GM19351 (cell line): ENCODE results near the gene TTC7B.

ENCODE experiments used
- ATAC-seq: cut with Tn5 transposase; IDR thresholded peaks from one replicate; pipeline ENCODE4 v1.9.1; 2021; ENCODE audit warnings: mild to moderate bottlenecking, moderate library complexity; ENCODE audit not compliant: unreplicated experiment

Gene TTC7B

DNA sequence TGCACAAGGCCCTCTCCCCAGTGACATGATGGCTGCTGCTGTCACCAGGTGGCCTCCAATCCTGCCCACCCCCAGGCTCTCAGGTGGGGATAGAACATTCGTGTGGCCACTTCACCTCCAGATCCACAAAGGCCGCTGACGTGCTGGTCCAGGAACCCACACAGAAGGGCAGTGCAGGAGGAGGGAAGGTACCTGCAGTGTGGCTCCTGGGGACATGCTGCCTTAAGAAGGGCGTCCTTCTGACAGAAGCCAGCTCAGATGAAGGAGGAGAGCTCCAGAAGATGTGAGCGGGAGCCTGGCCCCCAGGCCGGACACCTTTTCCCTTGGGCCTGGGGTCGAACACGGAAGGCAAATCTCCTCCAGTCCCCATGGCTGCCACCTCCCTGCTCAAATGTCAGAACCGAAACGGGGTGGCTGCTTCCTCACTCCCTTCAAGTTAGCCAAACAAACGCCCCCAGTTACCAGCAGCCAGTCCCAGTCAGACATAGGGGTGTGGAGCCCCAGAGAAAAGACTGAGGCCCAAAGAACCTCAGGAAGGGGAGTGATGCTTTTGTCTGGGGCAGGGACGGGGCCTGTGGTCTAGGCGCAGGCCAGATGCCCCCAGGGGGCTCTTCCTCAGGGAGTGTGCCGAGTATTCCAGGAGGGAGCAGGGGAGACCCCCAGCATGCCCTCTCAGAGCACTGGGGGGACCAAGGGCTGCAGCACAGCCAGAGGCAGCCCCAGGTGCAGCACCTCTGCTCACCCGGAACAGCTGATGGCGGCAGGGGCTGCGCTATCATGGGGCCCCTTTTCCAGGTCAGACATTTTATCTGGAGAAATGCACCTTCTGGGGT, 263.5 kb downstream of the TTC7B start:
- ATAC-seq, result no peak

DNA sequence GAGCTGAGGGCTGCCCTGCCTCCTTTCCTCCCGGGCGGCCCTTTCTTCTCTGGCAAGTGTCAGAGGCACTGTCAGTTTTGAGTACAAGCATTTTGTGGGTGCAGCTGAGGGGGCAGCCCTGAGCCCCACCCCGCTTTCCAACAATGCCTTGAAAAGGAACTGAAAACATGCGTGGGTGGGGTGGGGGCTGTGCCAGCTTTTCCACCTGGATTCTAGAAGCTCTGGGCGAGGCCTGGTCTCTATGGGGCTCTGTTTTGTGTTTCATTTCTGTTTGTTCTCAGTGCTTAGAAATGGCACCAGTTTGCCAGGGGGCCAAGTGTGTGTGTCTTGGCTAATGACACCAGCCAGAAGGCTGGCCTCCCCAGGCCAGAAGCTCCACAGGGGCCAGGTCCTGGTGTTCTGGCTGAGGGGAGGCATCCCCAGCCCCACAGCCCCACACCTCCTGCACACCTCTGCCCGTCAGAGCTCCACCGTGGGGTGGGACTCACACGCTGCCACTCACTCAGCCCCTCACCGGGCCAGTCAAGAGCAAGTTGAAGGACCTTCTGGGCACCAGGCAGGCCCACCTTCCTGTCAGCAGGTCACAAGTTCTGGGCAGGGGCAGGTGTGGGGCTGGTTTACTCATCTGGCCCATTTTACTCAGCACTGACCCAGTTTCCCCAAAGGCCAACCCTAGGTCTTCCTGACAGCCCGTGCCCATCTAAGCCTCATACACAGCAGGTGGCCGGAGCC, 264.3 kb downstream of the TTC7B start:
- no peak for ATAC-seq

DNA sequence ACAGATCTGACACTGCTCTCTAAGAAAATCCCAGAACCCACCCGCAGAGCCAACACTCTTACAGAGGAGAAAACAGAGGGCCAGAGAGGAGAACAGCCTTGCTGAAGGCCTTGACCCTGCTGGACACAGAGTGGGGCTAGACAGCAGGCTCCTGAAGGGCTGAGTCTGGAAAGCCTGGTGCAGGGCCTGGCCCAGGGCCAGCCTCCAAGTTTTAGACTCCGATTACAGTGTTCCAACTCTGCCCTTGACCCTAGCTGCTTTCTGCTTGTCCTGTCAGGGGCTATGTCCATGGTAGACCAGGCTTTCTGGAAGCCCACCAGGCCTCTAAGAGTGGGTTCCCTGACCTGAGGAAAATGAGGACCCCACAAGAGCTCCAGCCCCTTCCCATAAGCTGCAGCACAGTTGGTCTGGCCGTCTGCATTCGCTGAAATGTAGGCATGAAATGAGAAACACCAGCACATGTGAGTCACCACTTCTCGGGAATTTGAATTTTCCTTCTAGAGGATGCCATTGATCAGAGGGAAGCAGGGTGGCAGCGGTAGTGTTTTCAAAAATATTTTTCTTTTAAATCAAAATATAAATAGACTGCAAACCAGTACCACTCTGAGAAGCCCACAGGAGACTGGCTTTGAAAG, 265.0 kb downstream of the TTC7B start:
- no peak for ATAC-seq

DNA sequence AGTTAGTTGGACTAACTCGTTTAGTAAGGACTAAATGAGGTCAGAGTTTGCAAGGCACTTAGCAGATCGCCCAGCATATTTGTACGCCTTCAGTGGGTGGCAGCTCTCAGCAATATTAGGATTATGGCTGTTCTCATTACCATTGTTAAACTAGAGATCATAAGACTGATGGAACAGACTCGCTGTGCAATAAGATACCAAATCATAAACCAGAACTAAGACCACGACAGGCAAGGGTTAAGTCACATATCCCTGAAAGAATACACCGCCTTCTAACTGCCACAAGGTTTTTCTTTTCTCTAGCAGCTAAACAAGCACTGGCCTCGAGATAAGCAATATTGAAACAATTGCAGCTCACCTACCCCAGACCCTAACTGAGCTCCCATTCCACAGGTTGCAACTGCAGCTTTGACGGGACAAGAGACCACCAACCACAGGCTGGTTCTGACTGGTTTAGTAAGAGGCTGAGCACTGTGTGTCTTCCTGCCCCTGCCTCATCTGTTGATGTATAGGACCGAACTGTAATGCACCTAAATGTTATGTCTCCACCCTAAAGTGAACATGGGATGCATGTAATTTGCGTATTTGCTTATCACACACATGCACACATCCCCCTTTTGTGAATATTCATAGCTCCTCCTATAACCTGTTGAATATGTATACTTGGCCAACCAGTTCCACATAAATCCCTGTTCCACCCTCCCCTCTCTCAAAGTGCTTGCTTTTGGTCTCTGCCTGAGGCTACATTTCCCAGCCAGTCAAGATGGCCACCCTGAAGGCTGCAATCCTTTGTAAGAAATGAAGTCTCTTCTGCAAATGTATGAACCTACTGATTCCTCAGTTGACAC, 266.2 kb downstream of the TTC7B start:
- no peak for ATAC-seq

DNA sequence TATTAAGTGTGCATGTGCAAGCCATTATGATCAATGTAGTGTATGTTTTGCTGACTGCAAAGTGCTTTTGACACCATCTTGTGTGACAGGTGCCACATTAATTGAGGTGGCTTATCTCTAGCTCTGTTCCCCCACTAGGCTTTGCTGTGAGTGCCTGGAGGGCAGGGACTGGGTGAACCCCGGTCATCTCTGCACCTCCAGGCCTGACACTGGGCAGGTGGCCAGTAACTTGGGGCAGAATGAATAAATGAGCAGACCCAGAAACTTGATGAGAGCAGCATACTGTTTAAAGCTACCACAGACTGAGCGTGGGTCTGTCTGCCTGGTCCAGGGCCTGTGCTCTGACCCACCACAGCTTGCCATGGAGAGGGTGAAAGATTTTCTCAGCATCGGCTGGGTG, 267.8 kb downstream of the TTC7B start:
- no peak for ATAC-seq

DNA sequence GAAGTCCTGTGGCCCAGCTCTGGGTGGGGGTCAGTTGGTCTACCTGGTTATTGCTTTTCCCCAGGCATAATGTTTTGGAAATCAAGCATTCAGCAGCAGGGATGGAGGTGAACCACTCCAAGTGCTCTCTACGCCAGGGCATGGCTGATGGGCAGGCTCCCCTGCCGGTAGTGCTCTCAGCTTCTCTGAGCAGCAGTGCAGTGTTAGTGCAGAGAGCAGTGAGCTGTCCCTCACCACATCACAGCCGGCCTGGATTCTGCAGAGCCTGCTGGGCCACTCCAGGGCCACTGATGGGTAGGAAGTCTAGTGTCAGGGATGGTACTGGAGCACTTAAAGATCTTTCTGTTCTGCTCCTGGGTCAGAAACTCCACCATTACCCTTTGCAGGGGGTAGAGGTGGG, 268.3 kb downstream of the TTC7B start:
- no peak for ATAC-seq

DNA sequence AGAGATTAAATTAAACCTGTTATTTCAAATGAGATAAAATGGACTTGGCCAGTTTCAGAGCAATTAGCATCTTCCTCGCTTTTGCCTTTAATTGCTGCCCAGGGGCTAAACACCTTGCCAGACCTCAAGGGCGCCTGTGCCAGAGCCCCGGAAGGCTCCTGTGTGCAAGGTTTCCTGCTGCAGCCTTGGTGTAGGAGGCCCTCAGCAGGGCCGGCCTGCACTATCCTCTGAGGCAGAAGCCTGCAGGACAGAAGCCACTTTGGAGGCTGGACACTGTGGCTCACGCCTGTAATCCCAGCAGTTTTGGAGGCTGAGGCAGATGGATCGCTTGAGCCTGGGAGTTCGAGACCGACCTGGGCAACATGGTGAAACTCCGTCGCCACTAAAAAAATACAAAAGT, 269.0 kb downstream of the TTC7B start:
- ATAC-seq, result no peak

DNA sequence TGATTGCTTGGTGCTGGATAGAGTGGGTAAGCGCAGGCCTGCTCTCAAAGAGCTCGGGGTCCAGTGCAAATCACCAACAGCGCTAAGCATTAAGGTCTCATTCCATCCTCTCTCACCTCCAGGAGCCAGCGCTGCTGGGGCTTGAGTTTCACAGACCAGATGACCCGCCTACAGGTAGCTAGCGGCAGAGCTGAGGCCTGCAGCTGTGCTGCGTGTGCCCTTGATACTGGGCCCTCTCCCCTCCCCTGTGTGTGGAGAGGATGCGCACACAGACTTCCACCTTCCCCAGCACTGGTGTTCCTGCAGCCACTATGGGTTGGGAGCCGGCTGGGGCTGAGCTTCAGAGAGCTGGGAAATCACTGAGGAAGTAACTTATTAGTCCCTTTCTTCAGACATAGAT, 269.5 kb downstream of the TTC7B start:
- no peak for ATAC-seq

DNA sequence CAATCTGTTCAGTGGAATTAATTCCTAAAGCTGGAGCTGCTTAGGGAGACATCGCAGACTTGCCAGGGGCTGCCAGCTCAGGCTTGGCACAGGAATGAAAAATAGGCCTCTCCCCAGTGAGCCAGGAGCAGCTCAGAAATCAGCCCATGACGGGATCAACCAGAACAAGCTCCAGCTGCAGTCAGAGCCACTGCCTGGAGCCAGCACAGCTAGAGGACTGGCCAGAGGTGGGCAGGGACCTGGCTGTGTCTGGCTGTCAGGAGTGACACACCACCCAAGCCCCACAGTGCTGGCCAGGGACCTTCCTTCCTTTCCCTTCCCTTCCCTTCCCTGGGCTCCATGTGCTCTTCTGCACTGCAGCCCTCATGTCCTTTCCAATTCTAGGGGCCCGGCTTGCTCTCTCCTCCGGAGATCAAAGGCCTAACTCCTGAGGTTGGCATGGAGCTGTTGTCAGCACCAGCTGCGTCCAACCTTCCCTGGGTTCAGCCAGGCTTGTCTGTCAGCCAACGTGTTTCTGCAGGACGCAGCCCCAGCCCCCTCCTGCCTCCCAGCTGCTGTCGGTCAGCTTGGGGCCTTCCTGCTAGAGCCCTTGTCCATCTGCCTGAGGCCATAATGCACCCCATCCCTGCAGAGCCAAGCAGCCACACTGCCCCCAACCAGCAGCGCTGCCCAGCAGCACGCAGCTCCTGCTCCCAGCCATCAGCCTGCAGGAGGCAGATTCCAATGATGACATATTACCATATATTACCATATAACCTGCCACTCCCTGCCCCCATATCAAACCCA, 270.1 kb downstream of the TTC7B start:
- ATAC-seq, result no peak

DNA sequence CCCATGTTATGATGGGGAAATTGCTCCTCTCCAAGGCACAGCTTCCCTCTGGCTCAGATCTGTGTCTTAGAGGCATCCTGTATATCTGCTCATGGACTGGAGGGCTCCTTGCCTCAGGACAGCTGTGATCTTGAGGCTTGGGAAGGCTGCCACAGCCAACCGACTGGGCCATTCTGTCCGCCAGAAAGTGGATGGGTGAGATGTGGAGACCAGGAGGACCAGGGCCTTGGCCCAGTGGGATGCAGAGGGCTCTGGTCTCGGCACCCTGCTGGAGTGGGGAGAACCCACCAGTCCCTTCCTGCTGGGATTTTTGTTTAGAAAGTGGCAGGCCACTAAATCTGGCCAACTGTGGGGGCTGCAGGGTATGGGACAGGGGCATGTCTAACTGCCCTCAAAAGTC, 270.8 kb downstream of the TTC7B start:
- ATAC-seq, result no peak

DNA sequence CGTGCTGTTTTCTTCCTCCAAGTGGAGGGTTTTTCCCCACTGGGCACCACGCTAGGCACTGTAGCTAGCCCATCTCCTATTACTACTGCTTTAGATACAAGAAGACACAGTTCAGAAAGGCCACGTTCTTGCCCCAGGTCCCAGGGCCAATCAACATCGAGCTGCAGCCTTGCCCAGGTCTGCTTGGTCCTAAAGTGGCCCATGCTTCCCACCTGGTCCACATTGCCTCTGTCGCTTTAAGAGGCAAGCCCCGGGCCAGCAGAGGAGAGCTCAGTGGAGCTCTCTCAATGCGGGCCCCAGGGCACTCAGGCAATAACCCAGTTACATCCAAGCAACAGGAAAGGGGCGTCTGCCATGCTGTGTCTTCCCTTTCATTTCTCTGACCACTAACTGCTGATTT, 271.3 kb downstream of the TTC7B start:
- no peak for ATAC-seq

DNA sequence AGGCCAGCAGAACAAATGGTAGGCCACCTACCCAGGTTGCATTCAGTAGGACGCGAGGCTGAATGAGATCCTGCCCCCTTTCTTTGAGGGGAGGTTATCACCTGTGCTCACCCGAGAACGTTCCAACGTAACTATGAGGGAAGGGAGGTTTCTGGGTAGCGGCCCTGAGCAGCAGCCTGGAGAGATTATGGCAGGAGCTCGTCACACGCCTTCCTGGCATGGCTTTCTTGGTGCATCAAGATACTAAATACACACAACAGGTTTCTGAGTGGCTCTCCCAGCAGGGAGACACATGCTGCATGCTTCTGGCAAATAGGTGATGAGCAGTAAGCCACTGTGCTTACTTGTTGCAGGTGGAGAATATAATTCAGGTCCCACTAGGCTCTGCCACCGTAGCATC, 271.7 kb downstream of the TTC7B start:
- no peak for ATAC-seq

DNA sequence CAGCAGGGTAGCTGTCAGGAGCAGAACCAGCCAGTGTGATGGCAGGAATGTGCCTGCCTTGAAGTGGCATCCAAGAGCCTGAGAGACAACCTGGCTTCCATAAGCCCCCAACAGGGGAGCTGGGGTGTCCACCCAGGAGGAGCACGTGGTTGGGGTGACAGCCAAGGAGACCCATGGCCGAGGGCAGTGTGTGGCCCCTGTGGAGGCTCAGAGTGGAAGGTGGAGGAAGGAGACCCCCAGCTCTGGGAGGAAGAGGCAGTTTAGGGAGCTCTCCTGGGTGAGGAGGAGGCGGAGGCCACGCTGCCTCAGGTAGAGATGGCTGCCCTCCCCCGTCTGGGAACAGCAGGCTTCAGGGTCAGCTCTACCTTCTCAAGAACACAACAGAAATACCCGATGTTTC, 272.4 kb downstream of the TTC7B start:
- no peak for ATAC-seq

DNA sequence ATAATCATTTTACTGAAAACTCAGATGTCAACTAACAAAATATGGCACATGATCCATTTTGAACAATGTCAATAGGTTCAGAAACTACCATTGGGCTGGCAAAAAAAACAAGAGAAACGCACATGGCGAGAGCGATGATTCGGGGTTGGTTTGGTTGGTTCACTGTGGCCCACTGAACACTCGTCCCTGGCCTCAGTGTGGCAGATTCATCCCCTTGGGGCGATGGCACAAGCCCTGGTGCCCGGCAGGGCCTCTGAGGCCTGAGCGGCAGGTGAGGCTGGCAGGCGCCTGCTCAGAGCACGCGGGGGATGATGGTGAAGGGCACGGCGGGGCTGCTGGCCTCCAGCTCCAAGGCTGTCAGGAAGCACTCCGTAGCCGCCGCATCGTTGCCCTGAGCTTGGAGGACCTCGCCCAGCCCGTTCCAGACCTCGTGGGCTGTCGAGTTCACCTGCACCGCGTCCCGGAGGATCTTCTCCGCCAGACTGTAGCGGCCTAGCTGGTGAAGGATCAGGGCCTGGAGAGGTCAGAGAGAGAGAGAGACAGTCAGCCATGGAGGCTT, 275.1 kb downstream of the TTC7B start:
- ATAC-seq, result no peak

DNA sequence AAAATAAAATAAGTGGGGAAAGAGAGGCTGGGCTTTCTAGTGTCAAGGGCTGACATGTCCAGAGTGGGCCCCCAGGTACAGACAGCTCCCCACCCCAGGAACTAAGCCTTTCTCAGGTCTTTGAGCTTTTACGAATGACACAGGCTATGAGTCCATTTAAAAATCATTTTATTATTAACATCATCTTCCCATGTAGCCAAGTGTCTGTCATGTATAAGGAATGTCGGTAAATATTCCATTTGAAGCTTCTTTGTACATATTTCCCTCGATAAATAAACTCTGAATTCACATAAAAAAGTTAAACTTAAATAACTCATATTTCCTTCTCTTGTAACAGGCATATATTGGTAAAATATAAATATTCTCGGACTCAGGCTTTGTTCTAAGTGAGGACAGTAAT, 275.8 kb downstream of the TTC7B start:
- no peak for ATAC-seq

DNA sequence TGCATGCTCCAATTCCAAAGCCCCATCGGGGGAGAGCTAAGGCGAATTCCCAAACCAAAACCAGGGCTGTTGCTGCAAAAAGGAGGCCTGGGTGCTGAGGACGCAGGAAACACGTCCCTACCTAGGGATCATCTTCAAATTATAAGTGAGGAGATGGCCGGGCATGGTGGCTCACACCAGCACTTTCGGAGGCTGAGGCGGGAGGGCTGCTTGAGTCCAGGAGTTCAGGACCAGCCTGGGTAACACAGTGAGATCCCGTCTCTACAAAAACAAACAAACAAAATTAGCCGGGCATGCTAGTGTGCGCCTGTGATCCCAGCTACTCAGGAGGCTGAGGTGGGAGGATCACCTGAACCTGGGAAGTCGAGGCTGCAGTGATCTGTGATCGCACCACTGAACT, 276.2 kb downstream of the TTC7B start:
- ATAC-seq, result no peak

DNA sequence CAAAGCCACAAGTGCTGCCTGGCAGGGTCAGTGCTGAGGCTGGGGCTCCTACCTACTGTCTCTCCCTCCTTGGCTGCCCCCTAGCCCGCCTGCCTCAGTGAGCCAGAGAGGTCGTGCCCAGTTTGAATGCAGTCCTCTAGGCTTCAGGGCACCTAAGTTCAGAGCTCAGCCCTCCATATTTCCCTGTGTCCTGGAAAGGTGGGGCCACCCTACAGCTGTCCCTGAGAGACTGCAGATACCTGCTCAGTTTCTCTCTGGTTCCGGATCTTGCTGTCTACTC, 276.8 kb downstream of the TTC7B start:
- ATAC-seq, result no peak

DNA sequence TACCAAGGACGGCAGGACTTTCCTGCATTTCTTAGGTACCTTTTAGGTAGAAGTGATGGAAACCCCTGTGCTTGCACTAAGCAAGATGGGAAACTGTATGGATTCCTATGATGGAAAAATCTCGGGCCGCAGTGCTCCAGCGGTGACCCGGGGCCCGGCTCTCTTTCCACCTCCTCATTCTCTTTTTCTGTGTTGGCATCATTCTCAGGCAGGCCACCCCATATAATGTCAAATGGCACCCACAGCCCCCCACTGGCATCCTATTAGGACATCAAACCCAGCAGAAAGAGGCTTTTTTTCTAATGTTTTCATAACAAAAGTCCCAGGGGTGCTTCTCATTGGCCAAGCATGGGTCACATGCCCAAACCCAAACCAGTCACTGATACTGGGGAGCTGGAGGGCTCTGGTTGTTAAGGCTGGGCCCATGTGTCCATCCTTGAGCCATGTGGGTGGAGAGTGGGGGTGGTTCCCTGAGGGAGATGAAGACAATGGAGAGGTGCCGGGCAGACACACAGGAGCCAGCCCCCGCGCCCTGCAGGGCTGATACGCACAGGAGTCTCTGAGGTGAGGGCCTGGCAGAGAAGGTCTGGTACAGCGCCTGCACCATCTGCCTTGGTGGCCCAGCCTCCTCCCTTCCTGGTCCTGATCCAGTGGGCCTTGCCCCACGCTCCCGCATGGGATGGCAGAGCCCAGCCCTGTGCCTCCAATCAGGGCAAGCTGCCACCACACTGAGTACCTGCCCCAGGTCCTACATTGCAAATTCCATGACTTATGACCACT, 277.3 kb downstream of the TTC7B start:
- ATAC-seq, result no peak

DNA sequence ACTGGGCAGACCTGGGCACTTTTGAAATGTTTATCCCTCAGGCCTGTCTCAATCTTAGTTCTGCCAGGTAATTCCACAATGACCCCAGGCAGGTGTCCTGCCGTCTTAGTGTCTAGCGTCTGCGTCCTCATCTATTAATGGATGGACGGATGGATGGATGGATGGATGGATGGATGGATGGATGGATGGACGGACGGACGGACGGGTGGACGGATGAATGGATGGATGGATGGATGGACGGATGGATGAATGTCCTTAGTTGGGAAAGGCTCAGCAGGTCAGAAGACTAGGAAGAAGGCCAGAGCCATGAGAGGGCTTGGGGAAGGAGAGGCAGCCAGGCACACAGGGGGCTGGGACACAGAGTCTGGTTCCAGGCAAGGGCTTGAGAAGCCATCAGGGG, 278.1 kb downstream of the TTC7B start:
- ATAC-seq, result no peak
